Measurements from ENCODE around the gene KDM5A. TPM values are rescaled to one million over a fixed set of nuclear protein-coding genes. Genes with fewer than 3 reads are reported as not detected.

Gene KDM5A
- total RNA-seq, 1 donor from 2014 or later, result 79.8 TPM

DNA sequence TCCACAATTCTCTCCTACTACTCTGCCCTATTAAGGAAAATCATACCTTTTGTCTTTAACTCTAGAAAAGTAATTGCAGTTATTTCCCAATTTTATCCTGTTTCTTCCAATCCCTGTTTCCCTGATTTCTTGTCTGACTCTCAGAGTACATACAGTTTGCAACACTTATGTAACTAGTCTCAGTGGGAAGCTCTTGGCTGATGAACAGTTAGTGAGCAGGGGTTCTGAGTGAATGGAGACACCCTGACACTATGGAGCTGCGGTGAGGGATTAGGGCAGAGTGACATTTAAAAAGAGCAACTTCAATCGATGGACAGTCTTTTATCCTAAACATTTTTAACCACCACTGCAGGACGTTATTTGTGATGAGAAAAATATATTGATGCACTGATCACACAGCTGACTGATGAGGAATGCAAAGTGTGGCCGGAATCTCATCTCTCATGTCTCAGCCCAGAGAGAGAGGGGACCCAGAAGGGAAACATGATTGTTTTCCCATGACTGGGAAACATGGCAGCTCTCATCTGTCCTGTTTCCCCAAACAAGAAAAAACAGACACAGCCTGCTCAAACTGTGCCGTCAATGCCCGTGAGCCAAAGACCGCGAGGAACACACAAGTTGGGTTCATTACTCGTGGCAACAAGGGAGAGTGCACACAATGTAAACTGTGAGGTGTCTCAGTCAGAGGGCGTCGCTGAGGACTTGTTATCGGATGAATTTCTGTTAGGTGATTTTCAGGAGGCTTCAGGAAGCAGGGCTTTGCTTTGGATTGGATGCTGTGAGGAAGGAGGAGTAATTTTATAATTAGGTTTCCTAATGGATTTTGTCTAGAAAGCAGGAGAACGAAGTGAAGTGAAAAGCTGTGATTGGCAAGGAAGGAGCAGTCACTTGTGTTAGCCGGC, 121.3 kb downstream of the KDM5A start:
- H3K4me3 Mint-ChIP-seq (ENCODE audit: unreplicated experiment), result no peak overlapping the region
- H2AFZ ChIP-seq (ENCODE audit: low read depth, low read length), result no peak overlapping the region
- no peak for FAIRE-seq

GRCh38 chr12:265096-265495, 124.0 kb downstream of the KDM5A start:
- no peak overlapping the region for H3K27ac Mint-ChIP-seq (ENCODE audit: unreplicated experiment)
- FAIRE-seq (no peak), DNase-seq (ENCODE audit: low read depth) (no peak)
- Histone ChIP-seq H3K27me3 (ENCODE audit: insufficient read depth, low read length) (peaks cover 5% of the 10 kb centered on the region), H3K9me3 (ENCODE audit: insufficient read depth, low read depth, low read length) (no peaks in the 10 kb centered on the region), H3K36me3 (ENCODE audit: insufficient read depth, low read length) (no peaks in the 10 kb centered on the region), H3K27ac (ENCODE audit: low read depth, low read length) (no peak overlapping the region), H3K4me1 (ENCODE audit: insufficient read depth, low read length) (peaks cover 12% of the 10 kb centered on the region), H3K4me3 (ENCODE audit: insufficient read depth, low read depth, low read length) (no peak overlapping the region), H3K4me2 (ENCODE audit: low read length) (no peak overlapping the region), H3K9ac (ENCODE audit: low read length) (no peak overlapping the region), H3K79me2 (ENCODE audit: insufficient read depth, low read length) (no peaks in the 10 kb centered on the region), H2AFZ (ENCODE audit: low read depth, low read length) (no peak overlapping the region), H4K20me1 (ENCODE audit: insufficient read depth, low read length) (peaks cover 3% of the 10 kb centered on the region)
- no peaks in the 10 kb centered on the region for H3K9me3 Mint-ChIP-seq (ENCODE audit: unreplicated experiment)
- no peak for TF ChIP-seq EZH2 (IDR thresholded peaks at IDR 0.05; ENCODE audit: insufficient read depth, low read length)
- no peak for TF ChIP-seq CTCF (IDR thresholded peaks at IDR 0.05; ENCODE audit: insufficient read depth, low read depth, low read length)
- H3K27me3 Mint-ChIP-seq (ENCODE audit: low read depth, unreplicated experiment), result no peaks in the 10 kb centered on the region
- H3K4me1 Mint-ChIP-seq (ENCODE audit: low read depth, unreplicated experiment), result peaks cover 29% of the 10 kb centered on the region
- no peaks in the 10 kb centered on the region for H3K36me3 Mint-ChIP-seq (ENCODE audit: low read depth, unreplicated experiment)
- no peak overlapping the region for H3K4me3 Mint-ChIP-seq (ENCODE audit: unreplicated experiment)

More for the DNA sequence above, 121.3 kb downstream of the KDM5A start:
- Histone ChIP-seq H4K20me1 (ENCODE audit: insufficient read depth, low read length) (peaks cover 3% of the 10 kb centered on the region), H3K9me3 (ENCODE audit: insufficient read depth, low read depth, low read length) (no peaks in the 10 kb centered on the region), H3K4me2 (ENCODE audit: low read length) (no peak overlapping the region), H3K79me2 (ENCODE audit: insufficient read depth, low read length) (no peaks in the 10 kb centered on the region), H3K9ac (ENCODE audit: low read length) (no peak overlapping the region), H3K27me3 (ENCODE audit: insufficient read depth, low read length) (peaks cover 5% of the 10 kb centered on the region), H3K27ac (ENCODE audit: low read depth, low read length) (no peak overlapping the region), H3K4me1 (ENCODE audit: insufficient read depth, low read length) (peaks cover 12% of the 10 kb centered on the region), H3K4me3 (ENCODE audit: insufficient read depth, low read depth, low read length) (no peak overlapping the region), H3K36me3 (ENCODE audit: insufficient read depth, low read length) (no peaks in the 10 kb centered on the region)
- Mint-ChIP-seq H3K27ac (ENCODE audit: unreplicated experiment) (no peak overlapping the region), H3K9me3 (ENCODE audit: unreplicated experiment) (no peaks in the 10 kb centered on the region), H3K4me1 (ENCODE audit: low read depth, unreplicated experiment) (peaks cover 25% of the 10 kb centered on the region), H3K36me3 (ENCODE audit: low read depth, unreplicated experiment) (no peaks in the 10 kb centered on the region), H3K27me3 (ENCODE audit: low read depth, unreplicated experiment) (no peaks in the 10 kb centered on the region)
- TF ChIP-seq EZH2 (IDR thresholded peaks at IDR 0.05; ENCODE audit: insufficient read depth, low read length) (no peak), CTCF (IDR thresholded peaks at IDR 0.05; ENCODE audit: insufficient read depth, low read depth, low read length) (no peak)
- DNase-seq (ENCODE audit: low read depth), result no peak

DNA sequence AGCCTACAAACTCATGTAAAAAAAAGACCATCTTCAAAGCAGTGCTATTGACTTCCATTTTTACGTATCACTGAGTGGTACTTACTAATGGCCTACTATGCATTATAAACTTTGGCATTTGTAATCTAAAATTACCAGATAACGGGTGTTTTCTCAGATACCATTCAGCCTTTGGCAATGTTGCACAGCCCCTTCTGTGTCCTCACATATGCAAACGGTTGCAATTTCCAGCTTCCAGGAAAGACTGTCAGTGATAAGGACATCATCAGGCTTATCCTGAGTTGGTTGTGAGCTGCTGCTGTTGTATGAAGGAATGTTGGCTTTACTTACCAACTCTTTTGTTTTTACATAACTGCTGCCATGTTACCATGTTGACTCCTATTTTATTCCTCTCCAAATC, 124.9 kb downstream of the KDM5A start:
- DNase-seq (ENCODE audit: low read depth), result no peak
- no peaks in the 10 kb centered on the region for H3K36me3 ChIP-seq (ENCODE audit: insufficient read depth, low read length)
- H3K27me3 ChIP-seq (ENCODE audit: insufficient read depth, low read length), result peaks cover 8% of the 10 kb centered on the region
- H3K4me3 ChIP-seq (ENCODE audit: insufficient read depth, low read depth, low read length), result no peak overlapping the region
- H3K27ac ChIP-seq (ENCODE audit: low read depth, low read length), result no peak overlapping the region
- no peaks in the 10 kb centered on the region for H3K9me3 ChIP-seq (ENCODE audit: insufficient read depth, low read depth, low read length)
- Mint-ChIP-seq H3K27ac (ENCODE audit: unreplicated experiment) (no peak overlapping the region), H3K9me3 (ENCODE audit: unreplicated experiment) (no peaks in the 10 kb centered on the region), H3K27me3 (ENCODE audit: low read depth, unreplicated experiment) (peaks cover 6% of the 10 kb centered on the region), H3K4me3 (ENCODE audit: unreplicated experiment) (no peak overlapping the region), H3K4me1 (ENCODE audit: low read depth, unreplicated experiment) (peaks cover 27% of the 10 kb centered on the region), H3K36me3 (ENCODE audit: low read depth, unreplicated experiment) (peaks cover 5% of the 10 kb centered on the region)
- H3K4me2 ChIP-seq (ENCODE audit: low read length), result no peak overlapping the region
- no peak for FAIRE-seq
- TF ChIP-seq EZH2 (IDR thresholded peaks at IDR 0.05; ENCODE audit: insufficient read depth, low read length) (no peak), CTCF (IDR thresholded peaks at IDR 0.05; ENCODE audit: insufficient read depth, low read depth, low read length) (no peak)
- H4K20me1 ChIP-seq (ENCODE audit: insufficient read depth, low read length), result peaks cover 3% of the 10 kb centered on the region
- H3K4me1 ChIP-seq (ENCODE audit: insufficient read depth, low read length), result peaks cover 12% of the 10 kb centered on the region
- H3K79me2 ChIP-seq (ENCODE audit: insufficient read depth, low read length), result no peaks in the 10 kb centered on the region
- no peak overlapping the region for H3K9ac ChIP-seq (ENCODE audit: low read length)
- no peak overlapping the region for H2AFZ ChIP-seq (ENCODE audit: low read depth, low read length)
